K562 (cell line): Measurements from ENCODE around the gene FOXK2. TPM values are rescaled to one million over a fixed set of nuclear protein-coding genes. Genes with fewer than 3 reads are reported as not detected.

ENCODE experiments used
- CBFB ChIP-seq: sonication (generic); formaldehyde crosslinking; IDR thresholded peaks from 2 replicates; pipeline ENCODE4 v1.4.0; 2020; ENCODE audit warnings: mild to moderate bottlenecking, missing genetic modification reagents
- RBM25 ChIP-seq: fragments of 200-400 bp; formaldehyde crosslinking; IDR thresholded peaks from 2 replicates; pipeline ENCODE4 v1.6.1; 2018; ENCODE audit warnings: low read length, low read depth, moderate library complexity; ENCODE audit not compliant: severe bottlenecking
- TRIM28 ChIP-seq: fragments of 450-650 bp; IDR thresholded peaks from 2 replicates; pipeline ENCODE4 v1.6.1; 2017
- ZNF561 ChIP-seq: fragments of 450-650 bp; formaldehyde crosslinking; conservative IDR thresholded peaks from 2 replicates; pipeline ENCODE4 v1.4.0; 2020; ENCODE audit warnings: mild to moderate bottlenecking, moderate library complexity
- ZNF77 ChIP-seq: fragments of 250-450 bp; sonication (Bioruptor Pico); IDR thresholded peaks from 2 replicates; pipeline ENCODE4 v1.5.0; 2020
- polyA plus RNA-seq, 8 experiments: library from polyadenylated mRNA; depleted of rRNA in 4 of 8; stranded (reverse) in 5 of 8; unstranded in 3 of 8; fragments of >200 nt; fragmentation: Nextera tagmentation in 2 of 8; fragmentation: Illumina TruSeq in 1 of 8; extraction: Ambion mirVana in 2 of 8; extraction: Trizol in 1 of 8; gene quantifications; 2 replicates each; pipeline versions ENCODE4 v1.2.1 to v1.2.3, GENCODE V29; 2011 to 2014; ENCODE audit warnings: inconsistent platforms in 1 of 8, missing spikeins in 1 of 8
- total RNA-seq, 7 experiments: library from RNA; depleted of rRNA in 6 of 7; stranded (reverse); fragments of >200 nt in 6 of 7; fragmentation: Illumina TruSeq in 2 of 7; extraction: Trizol in 2 of 7; gene quantifications; 2 replicates each; pipeline versions ENCODE4 v1.2.1 to v1.2.3, GENCODE V29; 2011 to 2021; ENCODE audit warnings: low replicate concordance in 1 of 7
- TF ChIP-seq, protein P1 (sequence below): fragments of 250-450 bp; sonication (Bioruptor Pico); IDR thresholded peaks from 2 replicates; pipeline ENCODE4 v1.8.0; 2021; ENCODE audit warnings: moderate library complexity, mild to moderate bottlenecking, inconsistent platforms
- TF ChIP-seq, protein P2 (sequence below): fragments of 250-450 bp; sonication (Bioruptor Pico); IDR thresholded peaks from 2 replicates; pipeline ENCODE4 v1.5.0; 2021; ENCODE audit warnings: mild to moderate bottlenecking, borderline replicate concordance
- TF ChIP-seq, protein P3 (sequence below): fragments of 200-800 bp; sonication (Bioruptor generic); IDR thresholded peaks from 2 replicates; pipeline ENCODE4 v1.6.1; 2017; ENCODE audit warnings: missing genetic modification characterization, missing compliant biosample characterization

The FOXK2 gene
- total and polyA plus RNA-seq, 9 of the 15 experiments (the other 6 are each of a cell fraction or from before 2014, with no cell fraction given) = 3.0 to 86.0 (median 44.1) TPM

DNA sequence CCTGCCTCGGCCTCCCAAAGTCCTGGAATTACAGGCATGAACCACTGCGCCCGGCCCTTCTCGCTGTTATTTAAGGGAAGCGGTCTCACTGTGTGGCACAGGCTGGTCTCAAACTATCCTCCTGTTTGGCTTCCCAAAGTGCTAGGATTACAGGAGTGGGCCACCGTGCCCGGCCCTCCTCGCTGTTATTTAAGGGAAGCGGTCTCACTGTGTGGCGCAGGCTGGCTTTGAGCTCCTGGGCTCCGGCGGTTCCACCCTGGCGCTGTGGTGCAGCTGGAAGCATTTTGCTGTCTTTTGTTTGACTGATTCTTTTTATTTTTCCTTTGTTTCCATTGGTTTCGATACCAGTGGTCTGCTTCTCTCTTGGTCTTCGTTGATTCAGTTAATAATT is 40.7 kb downstream of the FOXK2 start (continued):
- TF ChIP-seq, protein P1, sequence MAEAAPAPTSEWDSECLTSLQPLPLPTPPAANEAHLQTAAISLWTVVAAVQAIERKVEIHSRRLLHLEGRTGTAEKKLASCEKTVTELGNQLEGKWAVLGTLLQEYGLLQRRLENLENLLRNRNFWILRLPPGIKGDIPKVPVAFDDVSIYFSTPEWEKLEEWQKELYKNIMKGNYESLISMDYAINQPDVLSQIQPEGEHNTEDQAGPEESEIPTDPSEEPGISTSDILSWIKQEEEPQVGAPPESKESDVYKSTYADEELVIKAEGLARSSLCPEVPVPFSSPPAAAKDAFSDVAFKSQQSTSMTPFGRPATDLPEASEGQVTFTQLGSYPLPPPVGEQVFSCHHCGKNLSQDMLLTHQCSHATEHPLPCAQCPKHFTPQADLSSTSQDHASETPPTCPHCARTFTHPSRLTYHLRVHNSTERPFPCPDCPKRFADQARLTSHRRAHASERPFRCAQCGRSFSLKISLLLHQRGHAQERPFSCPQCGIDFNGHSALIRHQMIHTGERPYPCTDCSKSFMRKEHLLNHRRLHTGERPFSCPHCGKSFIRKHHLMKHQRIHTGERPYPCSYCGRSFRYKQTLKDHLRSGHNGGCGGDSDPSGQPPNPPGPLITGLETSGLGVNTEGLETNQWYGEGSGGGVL (CRISPR knock-in tag) = no peak
- TF ChIP-seq RBM25 (no peak), TRIM28 (no peak), CBFB (CRISPR knock-in tag) (no peak), ZNF77 (CRISPR knock-in tag) (no peak), ZNF561 (CRISPR knock-in tag) (no peak)
- TF ChIP-seq, protein P2, sequence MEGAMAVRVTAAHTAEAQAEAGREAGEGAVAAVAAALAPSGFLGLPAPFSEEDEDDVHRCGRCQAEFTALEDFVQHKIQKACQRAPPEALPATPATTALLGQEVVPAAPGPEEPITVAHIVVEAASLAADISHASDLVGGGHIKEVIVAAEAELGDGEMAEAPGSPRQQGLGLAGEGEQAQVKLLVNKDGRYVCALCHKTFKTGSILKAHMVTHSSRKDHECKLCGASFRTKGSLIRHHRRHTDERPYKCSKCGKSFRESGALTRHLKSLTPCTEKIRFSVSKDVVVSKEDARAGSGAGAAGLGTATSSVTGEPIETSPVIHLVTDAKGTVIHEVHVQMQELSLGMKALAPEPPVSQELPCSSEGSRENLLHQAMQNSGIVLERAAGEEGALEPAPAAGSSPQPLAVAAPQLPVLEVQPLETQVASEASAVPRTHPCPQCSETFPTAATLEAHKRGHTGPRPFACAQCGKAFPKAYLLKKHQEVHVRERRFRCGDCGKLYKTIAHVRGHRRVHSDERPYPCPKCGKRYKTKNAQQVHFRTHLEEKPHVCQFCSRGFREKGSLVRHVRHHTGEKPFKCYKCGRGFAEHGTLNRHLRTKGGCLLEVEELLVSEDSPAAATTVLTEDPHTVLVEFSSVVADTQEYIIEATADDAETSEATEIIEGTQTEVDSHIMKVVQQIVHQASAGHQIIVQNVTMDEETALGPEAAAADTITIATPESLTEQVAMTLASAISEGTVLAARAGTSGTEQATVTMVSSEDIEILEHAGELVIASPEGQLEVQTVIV (CRISPR knock-in tag) = no peak
- TF ChIP-seq, protein P3, sequence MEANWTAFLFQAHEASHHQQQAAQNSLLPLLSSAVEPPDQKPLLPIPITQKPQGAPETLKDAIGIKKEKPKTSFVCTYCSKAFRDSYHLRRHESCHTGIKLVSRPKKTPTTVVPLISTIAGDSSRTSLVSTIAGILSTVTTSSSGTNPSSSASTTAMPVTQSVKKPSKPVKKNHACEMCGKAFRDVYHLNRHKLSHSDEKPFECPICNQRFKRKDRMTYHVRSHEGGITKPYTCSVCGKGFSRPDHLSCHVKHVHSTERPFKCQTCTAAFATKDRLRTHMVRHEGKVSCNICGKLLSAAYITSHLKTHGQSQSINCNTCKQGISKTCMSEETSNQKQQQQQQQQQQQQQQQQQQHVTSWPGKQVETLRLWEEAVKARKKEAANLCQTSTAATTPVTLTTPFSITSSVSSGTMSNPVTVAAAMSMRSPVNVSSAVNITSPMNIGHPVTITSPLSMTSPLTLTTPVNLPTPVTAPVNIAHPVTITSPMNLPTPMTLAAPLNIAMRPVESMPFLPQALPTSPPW = no peak
